SK-N-MC (cell line): ENCODE data around the gene SPDYE3.
A peak's percentile ranks its signal among the peaks of the same experiment; 100 is the strongest.

Source experiments
- DNase-seq: peaks from one replicate; pipeline ENCODE4 v3.0.0-alpha.2; 2011; ENCODE audit warnings: low read depth, low spot score
- H3K27ac ChIP-seq: fragments of 200-600 bp; sonication (generic); 2 replicates; pipeline ENCODE4 v1.5.1; 2016; ENCODE audit warnings: mixed run types
- H3K36me3 ChIP-seq: fragments of 200-600 bp; sonication (generic); 2 replicates; pipeline ENCODE4 v1.6.1; 2017; ENCODE audit warnings: antibody characterized with exemption, low read length, mixed read lengths; ENCODE audit not compliant: insufficient read depth
- H3K4me3 ChIP-seq: fragments of 200-600 bp; sonication (generic); 2 replicates; pipeline ENCODE4 v1.5.1; 2016
- H3K9ac ChIP-seq: fragments of 200-600 bp; sonication (generic); 2 replicates; pipeline ENCODE4 v1.8.0; 2017; ENCODE audit warnings: mixed run types, mixed read lengths; ENCODE audit not compliant: insufficient read length
- H3K9me3 ChIP-seq: fragments of 200-600 bp; sonication (generic); 2 replicates; pipeline ENCODE4 v1.6.1; 2017; ENCODE audit warnings: low read depth, mild to moderate bottlenecking, antibody characterized with exemption, low read length, moderate library complexity, mixed read lengths
- EZH2 ChIP-seq: fragments of 200-600 bp; sonication (generic); IDR thresholded peaks from one replicate; pipeline ENCODE4 v1.6.1; 2017; ENCODE audit warnings: antibody characterized with exemption
- FOXP2 ChIP-seq: optimal IDR thresholded peaks from 2 replicates; pipeline ENCODE3; 2011; ENCODE audit warnings: mild to moderate bottlenecking, moderate library complexity; ENCODE audit not compliant: insufficient read depth; ENCODE audit errors: extremely low read length, control extremely low read depth
- POLR2AphosphoS5 ChIP-seq: IDR thresholded peaks from 2 replicates; pipeline ENCODE4 v1.6.1; 2012; ENCODE audit warnings: mild to moderate bottlenecking, low read depth, low read length, borderline replicate concordance

SPDYE3 gene

DNA sequence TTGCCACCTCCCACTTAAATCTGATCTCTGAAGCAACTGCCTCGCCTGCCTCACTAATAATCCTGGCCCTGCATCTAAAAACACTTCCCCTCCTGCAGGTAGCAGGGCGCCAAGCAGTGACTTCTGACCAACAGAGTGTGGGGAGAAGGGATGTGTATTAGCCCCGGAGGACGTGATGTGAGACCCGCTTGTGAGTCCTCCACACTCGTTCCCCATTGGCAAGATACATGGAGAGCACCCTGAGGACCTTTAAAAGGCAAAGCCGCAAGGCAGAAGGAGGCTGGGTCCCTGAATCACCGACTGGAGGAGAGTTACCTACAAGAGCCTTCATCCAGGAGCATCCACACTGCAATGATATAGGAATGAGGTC lies 59.7 kb downstream of the SPDYE3 start:
- no peak overlapping the region for H3K4me3 ChIP-seq
- no peak overlapping the region for H3K9ac ChIP-seq
- DNase-seq: no peak
- H3K9me3 ChIP-seq: no peaks in the 10 kb centered on the region
- no peak overlapping the region for H3K27ac ChIP-seq
- TF ChIP-seq FOXP2 (no peak), POLR2AphosphoS5 (0 out of 2 replicates have a peak, but pooled peaks have one; percentile 19), EZH2 (no peak)
- peaks cover 4% of the 10 kb centered on the region; the same call in 1 of the 2 replicates for H3K36me3 ChIP-seq

DNA sequence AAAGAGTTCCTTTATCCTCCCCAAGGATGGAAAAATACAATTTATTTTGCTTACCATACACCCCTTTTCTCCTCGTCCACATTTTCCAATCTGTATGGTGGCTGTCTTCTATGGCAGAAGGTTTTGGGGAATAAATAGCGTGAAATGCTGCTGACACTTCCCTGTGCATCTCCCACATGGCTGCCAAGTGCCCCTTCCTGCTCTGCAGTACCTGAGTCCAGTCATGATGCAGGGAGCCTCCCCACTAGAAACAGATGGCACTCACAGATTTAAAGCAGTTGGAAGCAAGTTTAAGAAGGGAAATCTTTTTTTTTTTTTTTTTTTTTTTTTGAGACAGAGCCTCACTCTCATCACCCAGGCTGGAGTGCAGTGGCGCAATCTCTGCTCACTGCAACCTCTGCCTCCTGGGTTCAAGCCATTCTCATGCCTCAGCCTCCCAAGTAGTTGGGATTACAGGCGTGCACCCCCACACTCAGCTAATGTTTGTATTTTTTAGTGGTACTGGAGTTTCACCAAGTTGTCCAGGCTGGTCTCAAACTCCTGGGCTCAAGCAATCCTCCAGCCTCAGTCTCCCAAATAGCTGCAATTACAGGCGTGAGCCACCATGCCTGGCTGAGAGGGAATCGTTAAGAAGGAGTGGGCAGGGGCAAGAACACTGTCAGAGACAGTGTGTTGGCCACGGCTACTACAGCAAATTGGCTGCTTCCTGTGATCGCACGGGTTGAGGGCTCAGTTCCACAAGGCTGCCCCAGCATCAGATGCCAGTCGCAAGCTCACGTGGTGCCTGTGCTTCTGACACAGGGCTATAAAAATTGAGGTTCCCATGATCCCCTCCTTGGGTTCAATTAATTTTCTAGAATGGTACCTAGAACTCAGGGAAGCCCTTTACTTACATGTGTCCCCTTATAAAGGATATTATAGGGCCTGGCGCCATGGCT lies 60.4 kb downstream of the SPDYE3 start:
- Histone ChIP-seq H3K4me3 (no peak overlapping the region), H3K9me3 (no peaks in the 10 kb centered on the region), H3K9ac (no peak overlapping the region), H3K36me3 (no peaks in the 10 kb centered on the region), H3K27ac (no peak overlapping the region)
- DNase-seq: no peak
- TF ChIP-seq POLR2AphosphoS5 (no peak; the same call in 1 of the 2 replicates), FOXP2 (no peak), EZH2 (no peak)

DNA sequence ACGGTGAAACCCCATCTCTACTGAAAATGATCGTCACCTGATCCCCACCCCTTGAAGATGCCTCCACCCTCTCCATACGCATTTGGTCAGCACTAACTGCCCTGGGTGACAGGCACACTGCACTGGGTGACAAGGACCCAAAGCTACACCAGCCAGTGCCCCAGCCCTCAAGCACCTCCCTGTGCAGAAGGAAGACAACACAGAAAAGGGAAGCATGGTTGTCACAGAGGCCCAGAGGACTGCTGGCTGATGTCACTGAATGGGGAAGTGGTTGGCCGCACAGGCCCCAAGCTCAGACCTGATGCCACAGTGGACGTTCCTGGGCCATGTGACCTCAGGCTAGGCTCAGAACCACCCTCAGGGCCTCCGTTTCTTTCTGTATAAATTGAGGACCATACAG lies 61.6 kb downstream of the SPDYE3 start:
- Histone ChIP-seq H3K27ac (no peak overlapping the region), H3K36me3 (no peaks in the 10 kb centered on the region), H3K9me3 (no peaks in the 10 kb centered on the region), H3K9ac (no peak overlapping the region), H3K4me3 (no peak overlapping the region)
- no peak for DNase-seq
- no peak for TF ChIP-seq FOXP2
- no peak; the same call in 1 of the 2 replicates for TF ChIP-seq POLR2AphosphoS5
- TF ChIP-seq EZH2: no peak

DNA sequence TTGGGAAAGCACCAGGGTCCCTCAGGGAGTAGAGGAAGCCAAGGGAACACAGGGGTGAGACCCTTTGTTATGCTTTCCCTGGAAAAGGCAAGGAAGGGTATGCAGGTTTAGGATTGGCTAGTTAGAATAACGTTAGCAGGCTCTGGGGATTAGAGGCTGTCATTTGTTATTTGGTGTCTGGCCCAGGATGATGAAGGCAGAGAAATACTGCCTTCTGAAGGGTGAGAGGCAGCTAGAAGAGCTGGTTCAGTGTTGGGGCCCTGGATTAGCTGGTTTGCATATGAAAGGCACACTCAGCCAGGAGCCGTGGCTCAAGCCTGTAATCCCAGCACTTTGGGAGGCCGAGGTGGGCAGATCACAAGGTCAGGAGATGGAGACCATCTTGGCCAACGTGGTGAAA lies 62.8 kb downstream of the SPDYE3 start:
- TF ChIP-seq POLR2AphosphoS5: no peak
- no peak for TF ChIP-seq FOXP2
- no peak for TF ChIP-seq EZH2
- no peak overlapping the region for H3K9ac ChIP-seq
- no peaks in the 10 kb centered on the region for H3K9me3 ChIP-seq
- H3K27ac ChIP-seq: no peak overlapping the region
- no peak overlapping the region for H3K4me3 ChIP-seq
- no peaks in the 10 kb centered on the region for H3K36me3 ChIP-seq
- no peak for DNase-seq

DNA sequence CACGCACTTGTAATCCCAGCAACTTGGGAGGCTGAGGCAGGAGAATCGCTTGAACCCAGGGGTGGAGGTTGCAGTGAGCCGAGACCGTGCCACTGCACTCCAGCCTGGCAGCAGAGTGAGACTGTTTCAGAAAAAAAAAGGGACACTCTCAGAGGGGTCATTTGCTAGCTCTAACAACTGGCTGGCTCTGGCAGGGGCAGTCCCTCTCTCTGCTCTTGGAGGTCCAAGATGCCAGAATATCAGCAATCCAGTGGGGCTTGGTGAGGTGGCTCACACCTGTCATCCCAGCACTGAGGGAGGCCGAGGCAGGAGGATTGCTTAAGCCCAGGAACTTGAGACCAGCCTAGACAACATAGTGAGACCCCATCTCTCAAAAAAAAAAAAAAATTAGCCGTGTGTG lies 63.2 kb downstream of the SPDYE3 start:
- Histone ChIP-seq H3K27ac (no peak overlapping the region), H3K9ac (no peak overlapping the region), H3K36me3 (no peaks in the 10 kb centered on the region), H3K4me3 (no peak overlapping the region), H3K9me3 (no peaks in the 10 kb centered on the region)
- DNase-seq: no peak
- TF ChIP-seq FOXP2 (no peak), EZH2 (no peak), POLR2AphosphoS5 (no peak)

DNA sequence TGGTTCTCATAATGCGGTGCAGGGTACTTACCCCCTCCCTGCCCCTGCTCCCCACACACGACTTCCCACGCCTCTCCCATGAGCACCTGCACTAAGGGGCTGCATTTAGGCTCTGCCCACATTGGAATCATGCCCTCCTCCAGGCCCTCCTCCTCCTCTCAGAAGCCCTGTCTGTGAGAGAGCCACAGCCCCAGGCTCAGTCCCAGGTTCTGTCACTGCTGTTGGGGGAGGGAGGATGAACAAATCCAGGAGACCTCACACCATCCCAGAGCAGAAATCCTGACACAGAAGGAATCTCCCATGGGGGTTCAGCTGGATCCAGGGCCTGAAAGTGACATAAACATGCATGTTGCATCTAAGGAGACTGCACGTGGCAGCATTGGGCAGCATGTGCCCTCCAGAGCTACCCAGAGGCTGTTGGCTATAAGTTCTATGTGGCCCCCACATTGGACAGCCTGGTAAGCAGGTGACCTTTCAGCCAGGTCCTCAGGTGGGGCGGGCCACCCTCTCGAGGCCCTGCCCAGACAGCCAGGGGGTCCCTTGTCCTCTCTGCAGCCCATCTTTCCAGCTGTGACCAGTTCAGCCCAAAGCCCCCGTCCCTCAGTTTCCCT lies 64.2 kb downstream of the SPDYE3 start:
- no peak overlapping the region for H3K4me3 ChIP-seq
- H3K9ac ChIP-seq: peak overlapping the region; percentile 23
- no peak for DNase-seq
- no peaks in the 10 kb centered on the region for H3K9me3 ChIP-seq
- TF ChIP-seq FOXP2 (no peak), EZH2 (no peak), POLR2AphosphoS5 (no peak)
- no peak overlapping the region for H3K27ac ChIP-seq
- H3K36me3 ChIP-seq: no peaks in the 10 kb centered on the region
